Activated naive CD4-positive, alpha-beta T cell treated with anti-CD3 and anti-CD28 coated beads, Interleukin-2, amount 50 U/mL, for 72 hours (primary cell): ENCODE measurements around the gene NDC80. TPM values are rescaled to one million over a fixed set of nuclear protein-coding genes. Genes with fewer than 3 reads are reported as not detected.

Experiments
- ATAC-seq, 2 donors: fragments of 150-1000 bp; cut with Tn5 transposase; 2 replicates each; pipeline ENCODE4 v1.10.0; 2021; ENCODE audit warnings: mild to moderate bottlenecking in 2 of 2, moderate library complexity in 2 of 2
- DNase-seq, 2 donors: peaks; one replicate each; pipeline ENCODE4 v3.0.0; 2021 to 2022; ENCODE audit warnings: low spot score in 2 of 2
- H3K27ac Mint-ChIP-seq, 2 donors: one replicate each; pipeline ENCODE4 v1.8.0; 2022; ENCODE audit warnings: mild to moderate bottlenecking in 2 of 2, mixed read lengths in 2 of 2
- H3K36me3 Mint-ChIP-seq, 2 donors: one replicate each; pipeline ENCODE4 v1.8.0; 2022; ENCODE audit warnings: mixed read lengths in 2 of 2
- H3K9me3 Mint-ChIP-seq, 2 donors: one replicate each; pipeline ENCODE4 v1.8.0; 2022; ENCODE audit warnings: mixed read lengths in 2 of 2
- total RNA-seq, 2 donors: library from RNA; stranded (reverse); gene quantifications; one replicate each; pipeline ENCODE4 v1.2.3, GENCODE V29; 2022

The NDC80 gene
- total RNA-seq, 2 donors from 2014 or later = 66.8 to 117 TPM

DNA sequence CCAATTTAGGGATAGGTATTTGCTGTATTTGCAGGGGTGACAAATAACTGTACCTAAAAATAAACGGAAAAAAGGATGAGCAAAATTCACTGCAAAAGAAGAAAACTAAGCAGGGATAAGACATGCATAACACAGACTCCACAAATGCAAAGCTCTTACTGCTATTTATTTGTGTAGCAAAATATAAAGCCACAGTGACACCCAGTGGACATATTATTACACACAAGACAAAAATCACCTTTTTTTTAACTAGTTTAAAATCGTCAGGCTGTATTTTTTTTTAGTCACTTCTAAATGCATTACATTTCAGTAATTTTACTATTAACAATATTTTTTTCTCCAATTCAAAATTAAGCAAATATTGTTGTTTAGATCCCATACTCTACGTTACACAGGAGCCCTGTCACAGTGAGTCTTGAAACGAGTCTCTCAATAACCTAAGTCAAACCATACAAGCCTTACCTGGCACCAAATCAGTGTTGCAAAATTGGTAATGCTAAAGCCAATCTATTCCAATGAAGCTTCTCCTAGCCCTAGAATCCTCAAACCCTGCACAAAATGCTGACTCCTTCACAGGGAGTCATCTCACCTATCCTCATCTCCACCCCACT is 23.8 kb upstream of the NDC80 start:
- no peaks in the 10 kb centered on the region for H3K9me3 Mint-ChIP-seq
- ATAC-seq (no peak), DNase-seq (no peak)
- no peaks in the 10 kb centered on the region for H3K36me3 Mint-ChIP-seq
- H3K27ac Mint-ChIP-seq = no peak overlapping the region

DNA sequence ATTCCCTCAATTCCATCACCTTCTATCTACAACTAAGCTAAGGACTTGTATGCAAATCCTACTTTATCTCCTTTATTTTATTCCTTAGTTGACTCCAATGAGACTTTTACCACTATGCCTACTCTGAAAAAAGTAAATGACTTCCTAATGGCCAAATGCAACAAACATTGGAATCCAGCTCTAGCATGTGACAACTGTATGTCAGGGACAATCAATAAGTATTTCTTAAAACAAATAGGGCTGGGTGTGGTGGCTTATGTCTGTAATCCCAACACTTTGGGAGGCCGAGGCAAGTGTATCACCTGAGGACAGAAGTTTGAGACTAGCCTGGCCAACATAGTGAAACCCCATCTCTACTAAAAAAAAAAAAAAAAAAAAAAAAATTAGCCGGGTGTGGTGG is 21.9 kb upstream of the NDC80 start:
- Mint-ChIP-seq H3K27ac (no peak overlapping the region), H3K9me3 (no peaks in the 10 kb centered on the region)

DNA sequence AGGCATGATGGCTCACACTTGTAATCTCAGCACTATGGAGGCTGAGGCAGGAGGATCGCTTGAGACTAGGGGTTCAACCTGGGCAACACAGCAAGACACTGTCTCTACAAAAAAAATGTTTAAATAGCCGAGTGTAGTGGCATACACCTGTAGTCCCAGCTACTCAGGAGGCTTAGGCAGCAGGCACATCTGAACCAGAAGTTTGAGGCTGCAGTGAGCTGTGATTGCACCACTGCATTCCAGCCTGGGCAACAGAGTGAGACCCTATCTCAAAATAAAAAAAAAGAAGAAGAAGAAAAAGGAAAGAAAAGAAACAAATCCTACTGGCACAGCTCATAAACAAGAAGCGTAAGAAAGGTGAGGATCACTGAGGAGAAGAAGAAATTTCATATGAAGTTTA is 19.9 kb upstream of the NDC80 start:
- H3K9me3 Mint-ChIP-seq = no peaks in the 10 kb centered on the region
- no peak for DNase-seq
- peak overlapping the region in 1 of 2 donors; percentile 75 for H3K27ac Mint-ChIP-seq
- ATAC-seq = no peak
- H3K36me3 Mint-ChIP-seq = no peaks in the 10 kb centered on the region

More for the DNA sequence above, 21.9 kb upstream of the NDC80 start:
- ATAC-seq = no peak
- H3K36me3 Mint-ChIP-seq = no peaks in the 10 kb centered on the region
- no peak for DNase-seq

DNA sequence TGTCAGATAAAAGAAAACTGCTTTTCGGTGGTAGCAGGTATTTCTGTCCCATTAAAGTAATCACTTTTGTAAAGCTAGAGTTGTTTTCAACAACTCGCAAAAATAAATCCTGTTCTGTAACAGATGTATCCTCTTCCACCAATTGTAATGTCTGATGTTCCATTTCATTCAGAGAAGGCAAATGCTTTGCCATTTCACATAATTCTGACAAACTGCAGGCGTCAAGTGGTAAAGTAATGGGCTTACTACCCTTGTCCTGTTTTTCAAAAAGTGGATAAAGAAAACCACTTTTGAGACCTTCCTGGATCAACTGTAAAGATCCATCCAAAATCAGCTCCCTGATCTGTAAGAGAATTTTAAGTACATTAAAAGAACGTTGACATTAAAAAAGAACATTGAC is 16.7 kb upstream of the NDC80 start:
- Mint-ChIP-seq H3K36me3 (no peaks in the 10 kb centered on the region), H3K9me3 (no peaks in the 10 kb centered on the region), H3K27ac (no peak overlapping the region)
- DNase-seq = no peak
- no peak for ATAC-seq

DNA sequence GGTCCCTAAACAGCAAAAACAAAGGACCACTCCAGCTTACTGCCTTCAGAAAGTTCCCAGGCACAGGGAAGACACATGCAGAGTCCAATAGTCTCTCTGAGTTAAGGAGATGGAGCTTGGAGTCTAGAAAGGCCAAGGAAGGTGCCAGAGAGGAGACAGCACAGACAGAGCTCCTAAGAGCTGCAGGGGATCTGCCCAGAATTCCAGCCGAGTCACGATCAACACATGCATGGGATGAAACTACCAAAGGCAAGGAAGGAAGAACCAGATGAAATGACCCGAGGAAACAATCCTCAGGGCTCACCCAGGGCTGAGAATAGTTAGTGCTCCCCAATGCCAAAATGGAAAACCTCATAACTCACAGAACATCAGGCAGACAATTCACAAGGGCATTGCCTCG is 15.5 kb upstream of the NDC80 start:
- ATAC-seq (no peak), DNase-seq (no peak)
- Mint-ChIP-seq H3K36me3 (no peaks in the 10 kb centered on the region), H3K9me3 (no peaks in the 10 kb centered on the region), H3K27ac (no peak overlapping the region)

DNA sequence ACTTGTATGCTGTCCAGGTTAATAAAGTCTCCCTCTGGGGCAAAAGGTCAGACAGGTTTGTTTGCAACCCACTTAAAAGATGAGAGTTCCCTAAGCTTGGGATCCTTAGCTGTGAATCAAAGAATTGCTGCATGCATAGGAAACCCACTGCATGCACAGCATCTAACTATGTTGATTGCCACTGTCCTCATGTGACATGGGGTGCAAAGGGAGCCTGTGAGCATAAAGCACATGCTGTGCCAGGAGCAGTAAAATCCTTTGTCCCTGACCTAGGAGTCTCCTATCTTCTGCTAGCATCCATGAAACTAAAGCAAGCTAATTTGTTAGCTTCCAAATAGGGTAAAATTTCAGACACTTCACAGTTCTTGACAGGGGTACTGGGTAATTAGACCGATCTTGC is 13.8 kb upstream of the NDC80 start:
- peaks cover 0 to 6% of the 10 kb centered on the region in 2 donors for H3K36me3 Mint-ChIP-seq
- no peak overlapping the region for H3K27ac Mint-ChIP-seq

DNA sequence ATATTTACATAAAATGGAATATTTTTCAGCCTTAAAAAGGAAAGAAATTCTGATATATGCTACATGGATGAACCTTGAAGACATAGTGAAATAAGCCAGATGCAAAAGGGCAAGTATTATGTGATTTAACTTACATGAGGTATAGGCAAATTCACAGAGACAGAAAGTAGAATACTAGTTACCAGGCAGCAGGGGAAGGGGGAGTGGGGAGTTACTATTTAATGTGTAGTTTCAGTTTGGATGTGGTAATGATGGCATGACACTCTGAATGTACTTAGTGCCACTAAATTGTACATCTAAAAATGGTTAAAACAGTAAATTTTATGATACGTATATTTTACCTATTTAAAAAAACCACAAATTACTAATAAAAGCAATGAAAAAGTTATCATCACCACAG is 12.1 kb upstream of the NDC80 start:
- Mint-ChIP-seq H3K9me3 (no peaks in the 10 kb centered on the region), H3K36me3 (peaks cover 0 to 13% of the 10 kb centered on the region in 2 donors), H3K27ac (no peak overlapping the region)
- ATAC-seq = no peak
- no peak for DNase-seq

More for the DNA sequence above, 13.8 kb upstream of the NDC80 start:
- DNase-seq = no peak
- H3K9me3 Mint-ChIP-seq = no peaks in the 10 kb centered on the region
- ATAC-seq = no peak

DNA sequence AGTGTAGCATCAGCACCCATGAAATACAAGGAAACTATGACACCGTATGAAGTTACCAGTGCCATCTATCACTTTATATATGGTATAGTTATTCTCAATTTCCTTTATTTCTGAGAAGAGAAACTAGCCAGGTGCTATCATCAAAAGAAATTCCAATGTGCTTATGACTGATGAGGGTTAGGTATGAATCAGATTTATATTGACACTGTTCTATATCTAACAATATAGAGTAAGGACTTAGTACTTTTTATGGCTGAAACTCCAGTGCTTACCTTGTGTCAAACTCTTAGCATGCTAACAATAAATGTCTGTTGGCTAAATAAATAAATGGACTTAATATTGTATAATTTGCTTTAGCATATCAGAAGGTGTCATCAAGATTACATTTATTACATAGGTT is 7.0 kb upstream of the NDC80 start:
- H3K27ac Mint-ChIP-seq = no peak overlapping the region
- peaks cover 5 to 44% of the 10 kb centered on the region in 2 donors for H3K36me3 Mint-ChIP-seq
- DNase-seq = no peak
- peak; percentile 31 to 79 for ATAC-seq
- H3K9me3 Mint-ChIP-seq = no peaks in the 10 kb centered on the region

DNA sequence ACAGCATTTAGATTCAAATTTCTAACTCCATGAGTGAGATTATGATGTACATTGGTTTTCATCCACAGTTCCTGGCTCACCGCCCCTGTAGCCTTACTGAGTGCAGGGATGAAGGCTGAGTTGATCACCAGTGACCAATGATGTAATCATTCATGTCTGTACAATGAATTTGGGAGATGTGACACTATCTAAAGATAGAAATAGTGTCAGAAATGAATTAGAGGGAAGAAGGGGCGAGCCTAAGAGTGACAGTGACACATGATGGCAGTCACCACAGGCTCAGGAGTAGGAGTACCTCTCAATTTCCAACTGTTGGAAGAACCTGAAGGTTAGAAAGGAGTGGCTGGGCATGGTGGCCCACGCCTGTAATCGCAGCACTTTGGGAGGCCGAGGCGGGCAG is 3.2 kb upstream of the NDC80 start:
- ATAC-seq (no peak), DNase-seq (no peak)
- no peak overlapping the region for H3K27ac Mint-ChIP-seq
- H3K9me3 Mint-ChIP-seq = no peaks in the 10 kb centered on the region
- H3K36me3 Mint-ChIP-seq = peaks cover 31 to 59% of the 10 kb centered on the region in 2 donors

DNA sequence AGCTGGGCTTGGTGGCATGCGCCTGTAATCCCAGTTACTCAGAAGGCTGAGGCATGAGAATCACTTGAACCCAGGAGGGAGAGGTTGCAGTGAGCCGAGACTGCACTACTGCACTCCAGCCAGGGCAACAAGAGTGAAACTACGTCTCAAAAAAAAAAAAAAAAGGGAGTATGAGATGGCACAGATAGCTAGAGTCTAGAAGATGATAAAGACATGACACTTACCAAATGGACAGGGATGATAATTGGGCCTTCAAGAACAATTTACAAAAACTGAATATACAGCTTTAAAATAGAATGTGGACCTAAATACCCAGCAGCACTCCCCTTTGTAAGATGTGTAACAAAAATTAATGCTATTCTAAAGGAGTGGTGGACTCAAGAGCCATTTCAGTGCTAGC is 2.8 kb upstream of the NDC80 start:
- H3K9me3 Mint-ChIP-seq = no peaks in the 10 kb centered on the region
- H3K36me3 Mint-ChIP-seq = peaks cover 31 to 56% of the 10 kb centered on the region in 2 donors
- no peak for ATAC-seq
- no peak overlapping the region for H3K27ac Mint-ChIP-seq
- DNase-seq = no peak

DNA sequence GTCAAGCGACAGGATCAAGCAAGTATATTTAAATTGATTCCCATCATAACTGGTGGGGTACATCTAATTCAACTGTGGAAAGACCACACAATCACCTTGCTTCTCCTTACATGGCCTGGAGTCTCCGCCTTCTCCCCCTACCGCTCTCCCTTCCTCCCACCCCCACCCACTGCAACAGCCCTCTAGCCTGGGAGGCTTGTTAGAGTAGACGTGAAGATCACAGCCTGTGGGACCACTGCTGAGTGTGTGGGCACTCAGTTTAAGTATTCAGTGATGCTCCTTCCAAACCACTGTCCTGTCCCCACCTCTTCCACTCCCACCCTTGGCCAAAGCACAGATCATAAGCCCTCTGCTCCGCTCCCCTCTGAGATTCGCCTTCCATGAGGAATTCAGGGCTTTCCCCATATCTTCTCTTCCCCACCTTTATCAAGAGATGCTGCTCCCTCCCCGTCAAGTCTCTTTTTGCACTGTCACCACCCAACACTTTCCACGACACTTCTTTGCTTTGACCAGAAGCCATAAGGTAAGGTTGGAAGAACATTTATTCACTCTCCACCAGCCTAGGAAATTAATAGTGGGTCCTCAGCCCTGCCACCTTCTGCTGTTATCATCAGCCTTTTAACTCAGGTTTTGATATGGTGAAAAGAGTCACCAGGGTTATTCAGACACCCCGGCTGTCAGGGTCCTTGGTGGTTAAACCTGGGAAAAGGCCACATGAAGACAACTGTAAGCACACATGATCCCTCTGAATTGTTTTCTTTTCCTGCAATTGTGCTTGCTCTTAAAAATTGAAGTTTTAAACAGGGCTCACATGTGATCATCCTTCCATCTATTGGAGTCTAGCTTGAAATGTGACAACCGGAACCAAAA is 1.8 kb upstream of the NDC80 start:
- Mint-ChIP-seq H3K36me3 (peaks cover 31 to 59% of the 10 kb centered on the region in 2 donors), H3K9me3 (no peaks in the 10 kb centered on the region), H3K27ac (peak overlapping the region in 1 of 2 donors; percentile 99)
- no peak for DNase-seq
- no peak for ATAC-seq

DNA sequence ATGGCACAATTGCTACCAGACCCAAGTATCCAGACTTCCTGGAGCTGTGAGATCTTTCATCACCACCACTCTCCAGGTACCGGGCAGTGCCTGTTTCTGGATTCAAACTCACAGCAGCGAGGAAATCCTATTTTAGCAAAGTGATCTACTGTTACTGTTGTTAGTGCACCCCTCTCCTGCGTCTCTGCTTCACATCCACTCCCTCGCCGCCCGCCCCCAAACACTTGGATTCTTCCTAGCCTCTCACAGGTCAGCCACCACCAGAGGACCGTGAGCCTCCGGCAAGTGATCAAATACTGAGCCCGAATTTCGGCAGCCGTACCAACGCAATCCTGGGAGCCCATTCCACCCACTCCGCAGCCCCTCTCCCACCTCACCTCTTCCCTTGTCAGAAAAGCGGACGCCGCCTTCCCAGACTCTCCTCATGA is 571 bp upstream of the NDC80 start:
- H3K27ac Mint-ChIP-seq = peak overlapping the region; percentile 99 to 100
- peaks cover 31 to 60% of the 10 kb centered on the region in 2 donors for H3K36me3 Mint-ChIP-seq
- DNase-seq (no peak), ATAC-seq (peak; percentile 46 to 74)
- H3K9me3 Mint-ChIP-seq = no peaks in the 10 kb centered on the region

DNA sequence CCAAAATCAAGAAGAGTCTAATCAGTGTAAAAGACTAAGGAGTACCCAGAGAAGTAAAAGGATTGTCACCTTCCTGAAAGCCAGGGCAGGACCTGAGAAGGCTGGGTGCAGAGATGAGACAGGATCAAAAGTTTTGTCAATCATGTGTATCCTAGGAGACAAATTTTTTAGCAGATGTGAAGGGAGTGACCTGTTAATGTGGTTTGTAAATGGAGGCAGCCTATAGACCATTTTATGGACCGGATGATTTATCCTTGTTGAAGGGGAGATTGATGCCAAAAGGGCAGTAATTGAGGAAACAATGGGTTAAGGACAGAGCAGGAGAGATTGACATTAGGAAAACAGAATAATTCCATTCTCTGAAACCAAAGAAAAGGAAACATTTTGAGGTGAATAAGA is 813 bp downstream of the NDC80 start:
- ATAC-seq (peak; percentile 12 to 67), DNase-seq (no peak)
- H3K27ac Mint-ChIP-seq = peak overlapping the region; percentile 99 to 100
- no peaks in the 10 kb centered on the region for H3K9me3 Mint-ChIP-seq
- peaks cover 26 to 65% of the 10 kb centered on the region in 2 donors for H3K36me3 Mint-ChIP-seq

DNA sequence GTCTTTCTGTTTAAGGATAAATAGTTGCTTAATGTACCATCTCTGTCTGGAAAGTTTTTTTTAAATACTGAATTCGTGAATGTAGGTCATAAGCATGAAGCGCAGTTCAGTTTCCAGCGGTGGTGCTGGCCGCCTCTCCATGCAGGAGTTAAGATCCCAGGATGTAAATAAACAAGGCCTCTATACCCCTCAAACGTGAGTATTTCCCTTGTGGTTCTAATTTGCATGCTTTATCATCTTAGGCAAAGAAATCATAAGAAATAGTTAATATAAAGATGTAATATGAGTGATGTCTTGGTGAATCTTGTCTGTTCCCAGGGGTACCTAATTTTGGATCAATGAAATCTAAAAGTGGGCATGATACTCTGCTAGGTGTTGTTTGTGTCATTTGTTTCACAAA is 1.5 kb downstream of the NDC80 start:
- no peak for ATAC-seq
- no peak for DNase-seq
- no peaks in the 10 kb centered on the region for H3K9me3 Mint-ChIP-seq
- H3K36me3 Mint-ChIP-seq = peaks cover 33 to 66% of the 10 kb centered on the region in 2 donors
- H3K27ac Mint-ChIP-seq = peak overlapping the region; percentile 4 to 99

DNA sequence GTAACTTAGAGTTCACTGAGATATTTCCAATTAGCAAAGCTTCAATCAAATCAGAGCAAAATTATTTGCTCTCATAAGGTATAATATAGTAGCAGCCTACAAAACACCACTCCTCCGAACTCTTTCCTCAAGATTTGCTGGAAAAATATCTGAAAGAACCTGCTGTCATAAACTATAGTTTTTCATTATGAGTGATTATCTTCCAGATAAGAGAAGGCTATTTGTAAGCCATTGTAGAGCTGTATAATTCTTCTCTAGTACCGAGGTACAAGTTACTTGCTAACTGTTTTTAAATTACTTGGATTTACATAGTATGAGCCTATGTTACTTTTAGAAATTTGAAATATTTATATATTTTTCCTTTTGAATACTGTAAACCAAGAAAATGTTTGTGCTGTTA is 2.1 kb downstream of the NDC80 start:
- no peak for DNase-seq
- Mint-ChIP-seq H3K27ac (peak overlapping the region; percentile 69 to 99), H3K36me3 (peaks cover 38 to 68% of the 10 kb centered on the region in 2 donors), H3K9me3 (no peaks in the 10 kb centered on the region)
- no peak for ATAC-seq

DNA sequence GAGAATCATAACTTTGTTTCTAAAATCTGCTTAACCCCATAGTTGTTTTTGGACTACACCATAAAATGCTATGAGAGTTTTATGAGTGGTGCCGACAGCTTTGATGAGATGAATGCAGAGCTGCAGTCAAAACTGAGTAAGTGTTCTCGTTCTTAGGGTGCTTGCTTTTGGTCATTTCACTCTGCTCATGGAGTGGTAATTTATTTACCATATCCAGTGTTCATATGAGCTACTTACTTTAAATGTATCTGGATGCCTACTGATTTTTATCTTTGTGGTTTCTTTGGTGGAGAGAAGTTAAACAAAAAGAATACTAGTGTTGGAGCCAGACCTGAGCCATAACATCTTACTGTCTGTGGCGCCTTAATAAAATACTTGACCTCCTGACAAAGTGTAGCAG is 16.4 kb downstream of the NDC80 start:
- Mint-ChIP-seq H3K27ac (peak overlapping the region in 1 of 2 donors; percentile 3), H3K9me3 (no peaks in the 10 kb centered on the region), H3K36me3 (peaks cover 18 to 77% of the 10 kb centered on the region in 2 donors)
- ATAC-seq (peak; percentile 33 to 68), DNase-seq (no peak)

DNA sequence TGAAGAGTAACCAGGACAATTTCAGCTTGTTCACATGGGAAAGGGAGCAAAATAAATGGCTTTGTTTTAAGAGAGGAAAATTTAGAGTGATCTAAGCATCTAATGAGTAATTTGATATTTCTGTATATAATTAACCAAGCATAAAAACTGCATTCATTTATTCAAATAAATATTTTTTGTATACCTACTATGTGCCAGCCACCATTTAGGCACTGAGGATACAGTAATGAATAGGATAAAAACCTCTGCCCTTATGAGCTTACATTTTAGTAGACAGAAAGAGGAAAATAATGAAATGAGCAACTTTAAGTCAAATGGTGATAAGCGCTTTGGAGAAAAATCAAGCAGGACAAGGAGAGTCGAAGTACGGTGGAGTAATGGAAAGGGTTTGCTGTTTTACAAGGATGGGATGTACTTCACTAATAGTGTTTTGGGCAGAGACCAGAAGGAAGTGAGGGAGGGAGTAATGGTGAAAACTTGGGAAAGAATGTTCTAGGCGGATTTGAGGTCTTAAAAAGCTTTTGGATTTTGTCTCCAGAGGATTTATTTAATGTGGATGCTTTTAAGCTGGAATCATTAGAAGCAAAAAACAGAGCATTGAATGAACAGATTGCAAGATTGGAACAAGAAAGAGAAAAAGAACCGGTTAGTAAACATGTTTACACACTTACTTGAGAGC is 17.4 kb downstream of the NDC80 start:
- H3K9me3 Mint-ChIP-seq = no peaks in the 10 kb centered on the region
- no peak for ATAC-seq
- peak overlapping the region; percentile 57 to 72 for H3K27ac Mint-ChIP-seq
- peaks cover 18 to 77% of the 10 kb centered on the region in 2 donors for H3K36me3 Mint-ChIP-seq
- DNase-seq = no peak
